Hepatocyte (in vitro differentiated cells): ENCODE results near the gene SP8. TPM values are rescaled to one million over a fixed set of nuclear protein-coding genes. Genes with fewer than 3 reads are reported as not detected.
"Not testable (repeated sequence)": the region's sequence is repeated elsewhere in the genome, so short reads cannot be mapped to it uniquely, and the experiment has no call there.

Experiments used
- DNase-seq: peaks from one replicate; pipeline ENCODE4 v3.0.0-alpha.2; 2016; ENCODE audit warnings: low spot score
- H2AFZ ChIP-seq: fragments of 200-600 bp; sonication (generic); 2 replicates; pipeline ENCODE4 v1.6.0; 2016; ENCODE audit warnings: antibody characterized with exemption, mild to moderate bottlenecking
- H3K27ac ChIP-seq: fragments of 200-600 bp; sonication (generic); 2 replicates; pipeline ENCODE4 v1.5.1; 2016; ENCODE audit warnings: mild to moderate bottlenecking
- H3K27me3 ChIP-seq: fragments of 200-600 bp; sonication (generic); 2 replicates; pipeline ENCODE4 v1.6.1; 2016
- H3K36me3 ChIP-seq: fragments of 200-600 bp; sonication (generic); replicated peaks from 2 replicates; pipeline ENCODE4 v1.5.1; 2016; ENCODE audit warnings: low read depth; ENCODE audit not compliant: insufficient read depth
- H3K4me1 ChIP-seq: fragments of 200-600 bp; sonication (generic); 2 replicates; pipeline ENCODE4 v1.5.1; 2016; ENCODE audit warnings: mild to moderate bottlenecking, moderate library complexity; ENCODE audit not compliant: insufficient read depth
- H3K4me2 ChIP-seq: fragments of 200-600 bp; sonication (generic); 2 replicates; pipeline ENCODE4 v1.6.0; 2016
- H3K4me3 ChIP-seq: fragments of 200-600 bp; sonication (generic); 2 replicates; pipeline ENCODE4 v1.5.1; 2016; ENCODE audit warnings: mild to moderate bottlenecking
- H3K79me2 ChIP-seq: fragments of 200-600 bp; sonication (generic); 2 replicates; pipeline ENCODE4 v1.6.0; 2017; ENCODE audit warnings: mild to moderate bottlenecking
- H3K9me2 ChIP-seq: fragments of 200-600 bp; sonication (generic); replicated peaks from 2 replicates; pipeline ENCODE4 v1.6.0; 2017; ENCODE audit warnings: mild to moderate bottlenecking; ENCODE audit not compliant: insufficient read depth
- H3K9me3 ChIP-seq: fragments of 200-600 bp; sonication (generic); 2 replicates; pipeline ENCODE4 v1.5.1; 2016; ENCODE audit warnings: low read depth, mild to moderate bottlenecking
- H4K20me1 ChIP-seq: fragments of 200-600 bp; sonication (generic); 2 replicates; pipeline ENCODE4 v1.6.0; 2016; ENCODE audit warnings: mild to moderate bottlenecking; ENCODE audit not compliant: insufficient read depth, poor library complexity, severe bottlenecking
- CTCF ChIP-seq: fragments of 200-600 bp; sonication (generic); IDR thresholded peaks from 2 replicates; pipeline ENCODE4 v1.5.1; 2016; ENCODE audit warnings: antibody characterized with exemption, mild to moderate bottlenecking; ENCODE audit not compliant: poor library complexity
- EZH2 ChIP-seq: fragments of 200-600 bp; sonication (generic); IDR thresholded peaks from 2 replicates; pipeline ENCODE4 v1.6.1; 2016; ENCODE audit warnings: antibody characterized with exemption, mild to moderate bottlenecking, borderline replicate concordance
- EZH2phosphoT487 ChIP-seq: fragments of 200-600 bp; sonication (generic); IDR thresholded peaks from one replicate; pipeline ENCODE4 v1.6.1; 2018; ENCODE audit warnings: antibody characterized with exemption, mild to moderate bottlenecking, low read depth, moderate library complexity; ENCODE audit not compliant: unreplicated experiment, severe bottlenecking
- whole genome bisulfite sequencing: methylation state at CpG from one replicate; pipeline ENCODE4 v1.1.6; 2016; ENCODE audit warnings: low lambda C conversion rate; ENCODE audit errors: missing lambda C conversion rate; 5-methylcytosine and 5-hydroxymethylcytosine counted together
- polyA plus RNA-seq: library from polyadenylated mRNA; unstranded; fragments of >200 nt; fragmentation: Nextera tagmentation; extraction: Ambion mirVana; gene quantifications from 2 replicates; pipeline ENCODE4 v1.2.1, GENCODE V29; 2016
- total RNA-seq: library from RNA; depleted of rRNA; stranded (reverse); fragments of >200 nt; gene quantifications from 2 replicates; pipeline ENCODE4 v1.2.3, GENCODE V29; 2014

Gene SP8
- total and polyA plus RNA-seq, 2 experiments from 2014 or later: 0.04 to 1.0 TPM

GRCh38 chr7:20827172-20827571, 40.5 kb upstream of the SP8 start:
- no peak for DNase-seq
- H3K79me2 ChIP-seq: no peaks in the 10 kb centered on the region

GRCh38 chr7:20826243-20826642, 39.6 kb upstream of the SP8 start:
- H3K4me1 ChIP-seq: no peaks in the 10 kb centered on the region
- H2AFZ ChIP-seq: no peak overlapping the region
- H3K27me3 ChIP-seq: peaks cover 9% of the 10 kb centered on the region
- no peak for DNase-seq
- no peaks in the 10 kb centered on the region for H3K79me2 ChIP-seq
- no peaks in the 10 kb centered on the region for H3K9me2 ChIP-seq
- WGBS: 31% methylated on average over 3 of the region's 3 CpGs
- no peak overlapping the region for H3K4me3 ChIP-seq
- H3K27ac ChIP-seq: no peak overlapping the region
- H3K36me3 ChIP-seq: no peaks in the 10 kb centered on the region
- H3K4me2 ChIP-seq: no peak overlapping the region
- no peaks in the 10 kb centered on the region for H4K20me1 ChIP-seq
- TF ChIP-seq CTCF (no peak), EZH2 (no peak), EZH2phosphoT487 (no peak)
- H3K9me3 ChIP-seq: no peaks in the 10 kb centered on the region

More at GRCh38 chr7:20827172-20827571, 40.5 kb upstream of the SP8 start:
- H4K20me1 ChIP-seq: no peaks in the 10 kb centered on the region
- peaks cover 9% of the 10 kb centered on the region for H3K27me3 ChIP-seq
- H3K4me2 ChIP-seq: no peak overlapping the region
- no peaks in the 10 kb centered on the region for H3K4me1 ChIP-seq
- no peak overlapping the region for H3K4me3 ChIP-seq
- H3K9me3 ChIP-seq: no peaks in the 10 kb centered on the region
- 92% methylated on average over 9 of the region's 9 CpGs for WGBS
- no peak overlapping the region for H2AFZ ChIP-seq
- TF ChIP-seq EZH2: no peak
- no peak for TF ChIP-seq CTCF
- no peak for TF ChIP-seq EZH2phosphoT487
- no peak overlapping the region for H3K27ac ChIP-seq
- H3K9me2 ChIP-seq: no peaks in the 10 kb centered on the region
- no peaks in the 10 kb centered on the region for H3K36me3 ChIP-seq

- DNase-seq: no peak
- TF ChIP-seq CTCF (no peak), EZH2 (no peak), EZH2phosphoT487 (no peak)
These were observed 38.9 kb upstream of the SP8 start for GRCh38 chr7:20825555-20825954.

GRCh38 chr7:20821390-20821789, 34.7 kb upstream of the SP8 start:
- not testable (repeated sequence) for H3K4me1 ChIP-seq, H3K36me3 ChIP-seq, H4K20me1 ChIP-seq, H3K9me2 ChIP-seq, H3K27ac ChIP-seq, H3K4me2 ChIP-seq, H2AFZ ChIP-seq, H3K27me3 ChIP-seq, H3K79me2 ChIP-seq, H3K9me3 ChIP-seq, DNase-seq, H3K4me3 ChIP-seq
- 92% methylated on average over 3 of the region's 3 CpGs for WGBS

More at GRCh38 chr7:20825555-20825954, 38.9 kb upstream of the SP8 start:
- H3K79me2 ChIP-seq: no peaks in the 10 kb centered on the region
- peaks cover 9% of the 10 kb centered on the region for H3K27me3 ChIP-seq
- H3K4me2 ChIP-seq: no peak overlapping the region
- H3K36me3 ChIP-seq: no peaks in the 10 kb centered on the region
- 81% methylated on average over 2 of the region's 2 CpGs for WGBS
- H4K20me1 ChIP-seq: no peaks in the 10 kb centered on the region
- no peaks in the 10 kb centered on the region for H3K9me2 ChIP-seq
- H3K4me3 ChIP-seq: no peak overlapping the region
- H3K9me3 ChIP-seq: no peaks in the 10 kb centered on the region
- no peak overlapping the region for H2AFZ ChIP-seq
- H3K27ac ChIP-seq: no peak overlapping the region
- H3K4me1 ChIP-seq: no peaks in the 10 kb centered on the region
